GM12878 (cell line): ENCODE results near the gene METTL8. TPM values are rescaled to one million over a fixed set of nuclear protein-coding genes. Genes with fewer than 3 reads are reported as not detected.
A peak's percentile ranks its signal among the peaks of the same experiment; 100 is the strongest.

Experiments
- ATAC-seq: fragments of 200-7000 bp; cut with Tn5 transposase; 3 replicates; pipeline ENCODE4 v1.9.1; 2020; ENCODE audit warnings: mild to moderate bottlenecking, moderate library complexity
- BruUV-seq: library from RNA; stranded (reverse); fragments of 400-500 nt; replicated peaks from 2 replicates; lab custom pipeline; 2021; lab: Mats Ljungman, UMichigan
- CTCF ChIA-PET: fragments of 300-600 bp; sonication (Branson Sonifier 250); formaldehyde crosslinking; extraction: SDS; loops from one replicate; lab custom pipeline; 2021; ENCODE audit warnings: inconsistent platforms; lab: Yijun Ruan, JAX
- POLR2A ChIA-PET: fragments of 350-600 bp; formaldehyde crosslinking; extraction: SDS; loops from one replicate; lab custom pipeline; 2021; ENCODE audit warnings: inconsistent platforms; lab: Charles Lee
- RAD21 ChIA-PET: fragments of 300-600 bp; sonication (Branson Sonifier 250); formaldehyde crosslinking; loops from one replicate; lab custom pipeline; 2023; ENCODE audit warnings: antibody characterized with exemption; ENCODE audit not compliant: unreplicated experiment; lab: Charles Lee
- SMC1A ChIA-PET: fragments of 300-600 bp; sonication (Branson Sonifier 250); formaldehyde crosslinking; loops from one replicate; lab custom pipeline; 2023; ENCODE audit not compliant: unreplicated experiment, uncharacterized antibody; lab: Charles Lee
- DNase-seq: peaks from one replicate; pipeline ENCODE4 v3.0.0-alpha.2; 2011; ENCODE audit warnings: low read depth, low spot score
- FAIRE-seq: peaks from 3 replicates; lab custom pipeline; 2011; peaks lifted over from hg19 to GRCh38; lab: Jason Lieb, UNC
- H2AFZ ChIP-seq: 2 replicates; pipeline ENCODE4 v1.6.0; 2011; ENCODE audit warnings: low read depth, low read length, control low read depth; ENCODE audit not compliant: control insufficient read depth
- H3K27ac ChIP-seq: 2 replicates; pipeline ENCODE4 v1.5.1; 2011; ENCODE audit warnings: control low read depth; ENCODE audit not compliant: control insufficient read depth, insufficient read depth
- H3K27me3 ChIP-seq, 2 experiments: replicated peaks in 1 of 2; 2 replicates each; pipeline versions ENCODE4 v1.6.0 to v1.6.1; 2011; ENCODE audit warnings: low read length in 1 of 2; ENCODE audit not compliant: control insufficient read depth in 2 of 2, insufficient read depth in 2 of 2
- H3K36me3 ChIP-seq, 2 experiments: 2 replicates each; pipeline ENCODE4 v1.5.1; 2011; ENCODE audit warnings: low read length in 1 of 2; ENCODE audit not compliant: control insufficient read depth in 2 of 2, insufficient read depth in 2 of 2
- H3K4me1 ChIP-seq: 2 replicates; pipeline ENCODE4 v1.6.1; 2011; ENCODE audit warnings: mild to moderate bottlenecking, low read length, moderate library complexity, mixed read lengths; ENCODE audit not compliant: control insufficient read depth, insufficient read depth
- H3K4me2 ChIP-seq: 2 replicates; pipeline ENCODE4 v1.6.0; 2011; ENCODE audit warnings: control low read depth; ENCODE audit not compliant: control insufficient read depth, insufficient read depth
- H3K4me3 ChIP-seq: fragments of 200-600 bp; sonication (generic); 2 replicates; pipeline ENCODE4 v1.5.1; 2016
- H3K79me2 ChIP-seq: 2 replicates; pipeline ENCODE4 v1.6.0; 2011; ENCODE audit warnings: low read length; ENCODE audit not compliant: control insufficient read depth, insufficient read depth
- H3K9ac ChIP-seq: 2 replicates; pipeline ENCODE4 v1.8.0; 2011; ENCODE audit warnings: low read length, control low read depth, mixed read lengths; ENCODE audit not compliant: control insufficient read depth, insufficient read depth
- H3K9me3 ChIP-seq: replicated peaks from 3 replicates; pipeline ENCODE4 v1.5.1; 2011; ENCODE audit warnings: mild to moderate bottlenecking, low read length; ENCODE audit not compliant: control insufficient read depth, insufficient read depth
- H4K20me1 ChIP-seq: 2 replicates; pipeline ENCODE4 v1.6.0; 2011; ENCODE audit not compliant: control insufficient read depth, insufficient read depth
- EED ChIP-seq: sonication (generic); IDR thresholded peaks from 2 replicates; pipeline ENCODE4 v1.6.1; 2016; ENCODE audit warnings: antibody characterized with exemption, low read depth
- REST ChIP-seq: IDR thresholded peaks from 2 replicates; pipeline ENCODE4 v1.6.1; 2012; ENCODE audit warnings: mild to moderate bottlenecking, low read depth, low read length
- SIX5 ChIP-seq: IDR thresholded peaks from 2 replicates; pipeline ENCODE4 v1.6.1; 2011; ENCODE audit warnings: mild to moderate bottlenecking, low read depth, low read length, moderate library complexity; ENCODE audit not compliant: severe bottlenecking
- SMAD5 ChIP-seq: IDR thresholded peaks from 2 replicates; pipeline ENCODE4 v1.6.1; 2016; ENCODE audit warnings: antibody characterized with exemption, low read depth
- ZNF207 ChIP-seq: fragments of 450-650 bp; IDR thresholded peaks from 2 replicates; pipeline ENCODE4 v1.6.1; 2014; ENCODE audit warnings: antibody characterized with exemption, mild to moderate bottlenecking, borderline replicate concordance
- WGBS: methylation state at CpG from one replicate; pipeline ENCODE4 v1.1.6; 2016; ENCODE audit warnings: low lambda C conversion rate; ENCODE audit not compliant: insufficient replicate concordance, insufficient coverage; ENCODE audit errors: missing lambda C conversion rate; 5-methylcytosine and 5-hydroxymethylcytosine counted together
- in situ Hi-C: fragments of 300-500 bp; cut with MboI; formaldehyde crosslinking; loops from 9 replicates; pipeline ENCODE4 v1.14.3; 2018; ENCODE audit warnings: mixed read lengths
- intact Hi-C: fragments of 100-400 bp; cut with micrococcal nuclease; formaldehyde crosslinking; loops from one replicate; pipeline ENCODE4 v1.14.2; 2022; ENCODE audit not compliant: unreplicated experiment
- polyA plus RNA-seq, 11 experiments: library from polyadenylated mRNA; depleted of rRNA in 4 of 11; unstranded in 6 of 11; stranded (reverse) in 5 of 11; fragments of >200 nt; fragmentation: Nextera tagmentation in 4 of 11; fragmentation: Illumina TruSeq in 1 of 11; extraction: Ambion mirVana in 4 of 11; extraction: Trizol in 1 of 11; gene quantifications; 1 replicate in 1 of 11; 2 replicates in 10 of 11; pipeline versions ENCODE4 v1.2.1 to v1.2.3, GENCODE V29; 2011 to 2016; ENCODE audit warnings: inconsistent platforms in 2 of 11, missing spikeins in 2 of 11, low read depth in 1 of 11
- total RNA-seq, 4 experiments: library from RNA; depleted of rRNA in 3 of 4; stranded (reverse); fragments of >200 nt in 3 of 4; fragmentation: Illumina TruSeq in 1 of 4; extraction: Trizol in 1 of 4; gene quantifications; 2 replicates each; pipeline versions ENCODE4 v1.2.1 to v1.2.3, GENCODE V29; 2013 to 2021

Gene METTL8
- total and polyA plus RNA-seq, 10 of the 15 experiments (the other 5 are each of a cell fraction or from before 2014, with no cell fraction given) = 30.8 to 96.3 (median 51.5) TPM

GRCh38 chr2:171316220-171316619 lies 117.6 kb downstream of the METTL8 start:
- Histone ChIP-seq H3K9me3 (peaks cover 10% of the 10 kb centered on the region), H3K4me3 (no peak overlapping the region), H3K4me2 (no peak overlapping the region), H3K9ac (no peak overlapping the region; the same call in 1 of the 2 replicates), H3K27me3 (no peaks in the 10 kb centered on the region), H3K4me1 (peaks cover 51% of the 10 kb centered on the region), H2AFZ (no peak overlapping the region), H3K27ac (peak overlapping the region; percentile 70), H4K20me1 (no peaks in the 10 kb centered on the region), H3K79me2 (peaks cover 12% of the 10 kb centered on the region), H3K36me3 (0 out of 4 replicates have a peak, but pooled peaks cover 0 to 3% of the 10 kb centered on the region in 2 experiments)
- FAIRE-seq (no peak), DNase-seq (no peak), ATAC-seq (no peak)
- no peak for TF ChIP-seq ZNF207
- no peak for TF ChIP-seq SIX5
- 0 out of 2 replicates have a peak, but pooled peaks have one; percentile 24 for TF ChIP-seq EED
- no peak for TF ChIP-seq REST
- no peak for TF ChIP-seq SMAD5
- BruUV-seq = no TSS peak
- in situ Hi-C loops = loop anchor here (5.0 kb wide), 1 partner anchor 154 kb away; the partner anchor contains the start of gene TLK1
- SMC1A ChIA-PET = interaction anchor here (0.8 to 18.9 kb wide), 17 partner anchors 10 to 157 kb away, joined by 3 to 273 read pairs (median 4); partner anchors contain the start of gene TLK1
- CTCF ChIA-PET = interaction anchor here (0.6 to 11.3 kb wide), 7 partner anchors 9 to 811 kb away, joined by 3 to 110 read pairs (median 4); partner anchors contain the start of gene TLK1
- POLR2A ChIA-PET = interaction anchor here (0.5 to 1.8 kb wide), 8 partner anchors 9 to 160 kb away, joined by 3 to 8 read pairs (median 4); no protein-coding TSS in a partner anchor
- intact Hi-C loops = loop anchor here (1.0 to 5.0 kb wide), 3 partner anchors 39 to 229 kb away; no protein-coding TSS in a partner anchor
- WGBS = 96% methylated on average over 2 of the region's 2 CpGs
- RAD21 ChIA-PET = interaction anchor here (1.0 to 5.0 kb wide), 7 partner anchors 9 to 158 kb away, joined by 3 to 44 read pairs (median 4); partner anchors contain the start of gene TLK1
